Activated naive CD8-positive, alpha-beta T cell treated with anti-CD3 and anti-CD28 coated beads, Interleukin-2, amount 50 U/mL, for 16 hours (primary cell): ENCODE data around the gene PCDH19.

Source experiments
- DNase-seq: peaks from one replicate; pipeline ENCODE4 v3.0.0-alpha.2; 2020; ENCODE audit warnings: low read depth, low spot score

The PCDH19 gene

DNA sequence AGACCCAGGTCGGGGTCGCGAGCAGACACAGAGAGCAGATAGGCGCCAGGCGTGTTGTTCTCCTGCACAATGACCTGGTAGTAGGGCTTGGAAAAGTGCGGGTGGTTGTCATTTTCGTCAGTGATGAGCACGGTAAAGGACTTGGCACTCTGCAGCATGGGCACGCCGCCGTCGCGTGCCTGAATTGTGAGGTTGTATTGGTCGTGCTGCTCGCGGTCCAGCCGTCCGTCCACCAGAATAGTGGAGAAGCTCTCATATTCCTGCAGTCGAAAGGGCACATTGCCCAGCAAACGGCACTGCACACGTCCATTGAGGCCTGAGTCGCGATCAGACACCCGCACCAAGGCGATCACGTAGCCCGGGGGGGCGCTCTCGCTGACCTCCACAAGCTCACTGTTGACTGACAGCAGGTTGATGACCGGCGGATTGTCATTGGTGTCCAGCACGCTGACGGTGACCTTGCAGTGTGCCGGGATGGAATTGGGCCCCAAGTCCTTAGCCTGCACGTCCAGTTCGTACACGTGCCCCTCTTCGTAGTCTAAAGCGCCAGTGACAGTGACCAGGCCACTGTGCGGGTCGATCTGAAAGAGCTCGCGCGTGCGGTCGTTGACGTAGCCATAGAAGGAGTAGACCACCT is 2.8 kb downstream of the PCDH19 start:
- no peak for DNase-seq

DNA sequence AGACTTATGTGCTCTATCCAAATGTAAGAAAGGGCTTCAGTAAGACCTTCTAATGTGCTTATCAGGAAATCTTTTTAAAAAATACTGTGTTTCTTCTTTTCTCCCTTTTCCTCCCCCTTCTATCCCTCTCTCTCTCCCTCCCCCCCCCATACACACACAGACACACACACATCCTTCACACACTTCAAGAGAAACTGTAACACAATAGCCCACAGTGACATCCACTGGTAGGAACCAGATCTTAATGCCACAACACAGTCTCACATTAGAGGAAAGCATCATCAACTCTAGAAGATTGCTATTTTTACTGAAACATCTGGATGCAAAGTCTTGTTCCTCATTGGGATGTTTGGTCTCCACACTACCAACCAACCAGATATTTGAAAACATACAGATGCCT is 4.6 kb downstream of the PCDH19 start:
- no peak for DNase-seq

GRCh38 chrX:100404851-100405250 is 5.2 kb downstream of the PCDH19 start:
- DNase-seq = no peak

DNA sequence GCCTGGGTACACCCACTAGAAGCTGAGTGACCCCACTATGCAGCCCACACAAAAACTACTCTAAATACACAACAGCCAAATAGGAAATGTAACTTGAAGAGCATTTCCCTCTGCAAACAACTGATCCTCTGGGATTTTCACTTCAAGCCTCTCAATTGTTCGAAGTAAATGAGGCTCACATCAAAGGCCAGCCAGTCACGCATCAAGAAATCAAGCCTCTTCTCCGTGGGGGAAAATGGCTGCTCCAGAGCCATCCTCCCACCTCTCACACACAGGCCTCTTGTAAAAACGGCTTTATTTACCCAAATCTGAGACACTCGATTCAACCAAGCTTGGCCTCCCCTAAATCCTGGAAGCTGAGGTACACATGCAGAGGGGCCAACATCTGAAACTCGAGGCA is 14.3 kb downstream of the PCDH19 start:
- DNase-seq = no peak

DNA sequence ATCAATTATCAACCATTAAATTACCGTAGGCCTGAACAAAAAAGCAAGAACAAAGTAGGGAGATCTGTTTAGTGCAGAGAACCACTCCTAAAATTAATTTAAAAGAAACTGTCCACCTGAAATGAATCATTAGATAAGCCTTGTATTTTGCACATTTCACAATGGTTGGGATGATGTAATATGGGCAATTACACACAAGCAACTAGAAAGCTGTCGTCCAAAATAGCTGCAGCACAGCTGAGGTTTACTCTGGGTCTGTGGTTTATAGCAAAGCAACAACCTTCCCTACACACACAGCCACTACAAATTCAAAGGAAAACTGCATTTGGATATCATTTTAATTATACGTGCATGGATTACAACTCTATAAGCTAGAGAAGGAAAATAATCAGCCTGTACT is 28.5 kb downstream of the PCDH19 start:
- no peak for DNase-seq

GRCh38 chrX:100379388-100379986 is 30.6 kb downstream of the PCDH19 start:
- no peak for DNase-seq

DNA sequence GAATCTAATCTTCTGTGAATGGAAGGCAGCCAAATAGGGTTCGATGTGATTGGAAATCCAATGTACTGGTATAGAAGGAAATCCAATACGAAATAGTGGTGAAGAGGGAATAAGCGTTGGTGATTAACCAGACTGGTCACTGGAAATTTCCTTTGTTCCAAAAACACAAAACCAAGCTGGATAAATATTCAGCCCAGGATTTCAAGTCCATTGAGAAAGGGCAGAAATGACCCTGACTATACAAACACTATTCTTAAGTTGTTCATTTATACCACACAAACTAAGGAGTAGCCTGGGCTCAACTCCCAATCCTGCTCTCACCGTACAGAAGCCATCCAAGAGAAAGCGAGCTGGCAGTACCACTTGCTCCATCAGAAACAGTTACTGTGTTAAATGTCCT is 32.2 kb downstream of the PCDH19 start:
- no peak for DNase-seq

DNA sequence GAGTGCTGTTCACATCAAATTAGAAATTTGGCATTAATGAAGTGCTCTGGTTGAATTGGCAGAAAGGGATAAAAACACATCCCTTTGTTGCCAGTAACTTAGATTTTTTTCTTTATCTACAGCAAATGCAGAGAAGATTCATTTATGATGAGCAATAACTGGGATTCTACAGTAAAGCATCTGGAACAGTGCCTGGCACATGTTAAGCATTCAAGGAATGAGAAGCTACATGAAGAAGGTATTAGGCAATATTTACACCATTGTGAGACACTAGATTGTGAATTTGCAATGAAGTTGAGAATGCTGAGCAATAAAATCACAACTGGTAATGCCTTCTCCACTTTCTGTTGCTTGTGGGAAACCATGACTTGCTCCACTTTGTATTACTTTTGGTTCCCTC is 33.5 kb downstream of the PCDH19 start:
- no peak for DNase-seq

DNA sequence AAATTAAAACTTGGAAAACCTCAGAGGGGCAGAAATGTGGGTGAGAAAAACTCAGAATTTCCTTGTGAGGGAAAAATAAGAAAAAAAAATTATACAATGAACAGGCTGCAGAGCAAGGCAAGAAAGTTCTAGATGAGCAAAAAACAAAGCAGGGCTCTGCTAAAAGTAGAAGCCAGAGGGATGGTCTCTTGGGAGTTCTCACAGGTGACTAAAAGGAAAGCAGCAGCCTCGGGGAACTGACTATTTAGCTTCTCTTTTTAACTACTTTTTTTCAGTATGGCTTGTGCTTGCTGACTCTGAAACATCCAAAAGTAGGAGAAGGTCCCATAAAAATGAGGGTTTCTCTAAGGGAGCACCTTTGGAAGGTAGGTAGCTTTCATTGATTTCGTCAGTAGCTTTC is 36.4 kb downstream of the PCDH19 start:
- DNase-seq = no peak

GRCh38 chrX:100368167-100368566 is 41.9 kb downstream of the PCDH19 start:
- DNase-seq = no peak

- no peak for DNase-seq
These were observed 46.2 kb downstream of the PCDH19 start for GRCh38 chrX:100363896-100364295.

- no peak for DNase-seq
These were observed 51.3 kb downstream of the PCDH19 start for GRCh38 chrX:100358766-100359165.

DNA sequence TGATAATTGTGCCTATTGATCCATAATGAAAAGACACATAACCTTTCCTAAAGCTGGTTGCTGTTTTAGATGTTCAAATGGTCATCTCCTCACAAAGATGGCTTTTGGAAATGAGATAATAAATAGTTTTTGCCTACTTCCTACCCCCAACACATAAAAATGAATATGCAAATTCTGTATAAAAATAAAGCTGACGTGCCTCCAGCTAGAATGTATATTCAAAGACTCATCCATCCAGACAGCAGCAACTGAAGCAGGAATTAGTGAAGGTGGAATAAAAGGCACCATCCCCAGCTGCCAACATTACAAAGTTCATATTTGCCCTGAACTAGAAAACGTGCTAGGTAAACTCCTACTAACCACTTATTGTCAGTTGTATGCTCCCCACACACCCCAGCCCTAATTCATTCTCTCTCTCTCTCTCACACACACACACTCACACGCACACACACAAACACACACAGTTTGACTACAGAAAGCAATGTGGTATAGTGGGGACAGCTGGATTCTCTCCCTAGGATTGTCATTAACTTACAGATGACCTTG is 53.6 kb downstream of the PCDH19 start:
- DNase-seq = no peak

DNA sequence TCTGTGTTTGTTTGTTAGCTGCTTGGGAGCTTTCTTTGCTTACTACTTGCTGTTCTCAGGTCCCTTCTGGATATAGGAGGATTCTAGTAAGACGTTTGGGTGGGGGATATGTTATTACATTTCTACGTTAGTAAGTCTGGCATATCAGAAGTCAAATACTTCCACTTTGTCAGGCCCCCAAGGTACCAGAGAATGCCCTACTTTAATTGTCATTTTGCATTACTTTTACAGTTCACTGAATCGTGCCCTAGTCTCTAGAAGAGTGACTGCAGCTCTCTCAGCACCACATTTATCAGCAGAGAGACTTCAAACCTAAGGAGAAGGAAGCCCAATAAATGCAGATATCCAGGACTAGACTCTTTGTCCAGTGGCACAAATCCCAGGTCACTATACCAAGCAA is 54.4 kb downstream of the PCDH19 start:
- no peak for DNase-seq

DNA sequence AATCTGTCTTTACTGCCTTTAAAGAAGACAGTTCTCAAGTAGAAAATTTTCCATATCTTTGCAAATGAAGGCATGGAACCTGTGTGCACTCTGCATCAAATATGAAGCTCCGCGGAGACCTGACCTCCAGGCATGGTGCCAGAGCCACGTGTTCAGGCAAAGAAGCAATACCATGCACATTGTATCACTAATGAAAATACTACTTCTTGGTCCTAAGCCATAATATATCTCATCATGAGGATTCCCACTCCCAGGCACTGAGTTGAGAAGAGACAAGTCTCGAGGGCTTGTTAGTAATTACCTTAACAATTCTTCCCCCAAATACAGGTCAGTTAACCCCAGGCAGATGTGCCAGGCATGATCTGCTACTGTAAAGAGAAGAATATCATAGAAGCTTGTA is 56.7 kb downstream of the PCDH19 start:
- no peak for DNase-seq

DNA sequence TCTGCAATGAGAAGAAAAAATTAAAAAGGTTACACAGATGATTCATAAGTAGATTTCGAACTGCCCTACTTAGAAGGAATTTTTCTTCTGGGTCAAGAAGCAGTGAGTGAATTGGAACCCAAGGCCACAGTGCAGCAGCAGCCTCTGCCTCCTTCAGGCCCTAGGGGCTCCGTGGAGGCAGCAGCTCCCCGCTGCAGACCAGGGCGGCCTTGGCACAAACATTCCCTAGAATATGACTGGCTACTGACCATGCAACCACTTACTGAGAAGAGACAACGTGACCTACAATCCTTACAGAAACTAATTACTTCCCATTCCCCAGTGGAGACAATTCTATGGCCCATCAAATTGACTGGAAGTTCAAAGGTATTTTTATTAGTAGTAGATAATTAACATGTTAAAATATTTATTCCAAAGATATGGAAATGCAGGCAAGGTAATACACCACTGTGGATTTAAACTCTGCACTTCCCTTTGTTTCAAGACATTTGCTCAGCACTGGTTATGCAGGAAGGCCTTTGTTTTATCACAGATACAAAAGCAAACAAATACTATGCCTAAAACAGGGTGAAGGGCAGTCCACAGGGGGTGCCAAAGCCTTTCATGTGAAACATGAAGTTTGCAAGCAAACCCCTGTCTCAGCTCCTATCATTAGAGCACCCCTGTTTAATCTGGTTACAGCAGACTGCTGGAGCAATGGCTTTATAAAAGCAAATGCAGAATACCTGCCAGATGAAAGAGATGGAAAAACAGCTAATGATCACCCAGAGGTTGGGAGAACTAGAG is 59.2 kb downstream of the PCDH19 start:
- no peak for DNase-seq

GRCh38 chrX:100349391-100349790 is 60.7 kb downstream of the PCDH19 start:
- no peak for DNase-seq

DNA sequence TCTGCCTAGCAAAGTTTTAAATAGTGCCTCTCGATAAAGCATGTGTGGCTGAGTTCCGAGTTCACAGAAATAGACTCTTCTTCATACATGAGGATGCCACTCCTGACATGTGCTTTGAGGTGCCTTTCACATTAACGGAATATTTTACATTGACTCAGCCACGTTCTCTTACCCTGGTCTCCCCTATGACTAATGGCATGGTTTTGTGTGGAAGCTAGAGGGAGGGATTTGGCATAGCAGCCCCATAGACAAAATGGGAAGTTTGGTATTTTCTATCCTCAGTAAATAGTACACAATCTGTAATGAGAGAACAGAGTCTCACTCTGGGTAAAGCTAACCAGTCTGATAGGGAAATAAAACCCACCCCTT is 68.9 kb downstream of the PCDH19 start:
- DNase-seq = no peak

GRCh38 chrX:100340491-100341141 is 69.5 kb downstream of the PCDH19 start:
- DNase-seq = no peak

GRCh38 chrX:100328351-100328750 is 81.7 kb downstream of the PCDH19 start:
- DNase-seq = no peak

DNA sequence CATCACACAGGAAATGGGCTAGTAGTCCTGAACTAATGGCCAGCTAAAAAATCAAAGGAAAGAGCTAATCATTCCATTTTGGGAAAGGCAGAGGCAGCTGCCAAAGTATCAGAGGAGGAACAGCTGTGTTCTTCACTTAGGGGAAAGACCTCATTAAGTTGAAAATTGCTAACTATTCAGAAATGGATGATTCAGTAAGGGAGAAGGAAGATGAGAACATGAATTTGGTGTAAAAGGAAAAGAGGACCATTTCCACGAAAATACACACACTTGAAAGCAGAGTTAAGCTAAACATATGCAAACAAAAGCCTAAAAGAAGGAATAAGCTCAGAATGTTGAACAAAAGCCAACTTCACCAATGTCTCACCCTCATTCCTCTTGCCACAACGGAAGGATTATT is 90.4 kb downstream of the PCDH19 start:
- DNase-seq = no peak

DNA sequence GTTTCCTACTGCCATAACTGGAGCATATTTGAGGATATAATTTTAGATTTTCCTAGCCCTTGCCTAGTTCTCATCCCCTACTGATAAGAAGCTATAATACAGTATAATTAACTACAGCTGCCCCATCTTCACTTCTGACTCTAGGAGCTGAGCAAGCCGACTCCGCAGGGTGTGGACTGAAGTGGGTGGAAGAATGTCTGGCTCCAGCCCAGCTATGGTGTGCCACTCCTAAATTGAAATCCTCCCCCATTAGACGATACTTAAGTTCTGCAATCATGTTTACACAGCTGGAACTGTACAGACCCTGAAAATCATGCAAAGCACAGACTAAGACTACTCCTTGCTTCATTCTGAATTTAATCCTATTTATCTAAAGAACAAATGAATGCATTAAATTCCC is 93.1 kb downstream of the PCDH19 start:
- no peak for DNase-seq
